GM18520 (cell line): ENCODE results near the gene HSPG2.
"Not testable (repeated sequence)": the region's sequence is repeated elsewhere in the genome, so short reads cannot be mapped to it uniquely, and the experiment has no call there.

Experiments
- ATAC-seq: cut with Tn5 transposase; IDR thresholded peaks from one replicate; pipeline ENCODE4 v1.9.1; 2021; ENCODE audit not compliant: unreplicated experiment

HSPG2 gene

DNA sequence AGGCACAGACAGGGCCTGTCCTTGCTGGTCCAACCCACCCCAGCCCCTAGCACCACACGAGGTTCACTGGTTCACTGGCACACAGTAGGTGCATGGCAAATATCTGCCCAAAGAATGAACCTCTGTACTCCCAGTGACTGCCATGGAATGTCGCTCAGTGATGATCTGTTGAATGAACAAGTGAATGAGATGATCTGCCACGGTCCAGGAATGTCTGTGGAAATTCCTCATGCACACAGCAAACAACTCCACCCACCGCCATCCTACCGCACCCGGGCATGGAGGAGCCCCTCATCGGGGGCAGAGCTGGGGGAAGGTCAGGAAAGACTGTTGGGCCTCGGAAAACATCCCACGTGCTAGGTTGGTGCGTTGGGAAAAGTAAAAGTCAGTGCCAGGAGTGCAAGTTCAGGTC lies 1.7 kb downstream of the HSPG2 start:
- ATAC-seq = no peak

DNA sequence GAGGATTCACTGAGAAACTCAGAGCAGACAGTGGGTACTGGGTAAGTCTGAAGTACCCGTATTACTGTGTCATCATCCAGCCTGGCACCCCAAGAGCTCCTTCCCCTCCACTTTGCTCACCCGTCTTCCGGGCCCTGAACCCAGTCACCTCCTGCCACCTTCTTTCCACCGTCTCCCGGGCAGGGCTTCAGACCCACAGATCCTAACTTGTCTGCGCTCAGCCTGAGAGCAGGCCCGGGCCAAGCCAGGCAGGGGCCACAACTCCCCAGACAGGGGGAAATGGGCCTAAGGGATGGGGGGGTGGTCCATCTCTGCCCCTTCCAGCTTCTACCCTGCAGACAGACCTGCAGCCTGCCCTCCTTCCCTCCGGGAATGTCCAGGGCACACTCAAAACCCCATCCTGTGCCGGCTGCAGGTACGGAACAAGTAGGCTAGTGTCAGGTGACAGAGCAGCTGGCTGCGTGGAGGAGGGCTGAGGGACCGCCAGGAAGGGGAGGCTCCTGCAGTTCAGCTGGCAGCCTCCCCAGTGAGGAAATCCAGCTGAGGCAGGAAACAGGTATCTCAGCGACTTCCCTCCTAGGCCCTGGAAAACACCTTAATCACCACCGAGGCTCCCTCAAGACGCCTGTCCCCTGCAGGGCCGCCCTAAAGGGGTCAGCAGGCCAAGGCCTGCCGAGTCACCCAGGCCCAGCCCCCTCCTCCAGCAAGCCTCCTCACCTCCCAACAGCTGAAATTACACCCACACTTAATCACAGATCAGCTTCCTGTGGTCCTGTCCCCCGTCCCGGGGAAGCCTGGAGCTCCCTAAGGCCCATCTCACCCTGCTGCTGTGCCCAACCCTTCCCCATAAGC lies 3.5 kb downstream of the HSPG2 start:
- no peak for ATAC-seq

DNA sequence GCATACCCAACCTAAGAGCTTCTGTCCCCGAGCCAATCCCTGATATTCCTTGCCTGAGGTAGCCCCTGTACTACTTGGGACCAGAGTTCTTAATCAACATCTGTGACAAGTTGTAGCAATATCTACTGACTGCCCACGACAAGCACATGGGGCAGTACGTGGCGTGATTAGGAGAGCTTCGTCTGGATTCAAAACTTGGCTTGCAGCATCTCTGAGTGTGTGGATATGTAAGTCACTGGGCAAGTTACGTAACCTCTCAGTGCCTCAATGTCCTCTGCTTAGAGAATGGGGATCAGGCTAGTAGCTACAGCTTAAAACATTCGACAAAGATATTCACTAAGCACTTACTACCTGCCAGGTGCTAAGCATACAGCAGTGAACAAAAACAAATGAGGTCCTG lies 5.0 kb downstream of the HSPG2 start:
- no peak for ATAC-seq

DNA sequence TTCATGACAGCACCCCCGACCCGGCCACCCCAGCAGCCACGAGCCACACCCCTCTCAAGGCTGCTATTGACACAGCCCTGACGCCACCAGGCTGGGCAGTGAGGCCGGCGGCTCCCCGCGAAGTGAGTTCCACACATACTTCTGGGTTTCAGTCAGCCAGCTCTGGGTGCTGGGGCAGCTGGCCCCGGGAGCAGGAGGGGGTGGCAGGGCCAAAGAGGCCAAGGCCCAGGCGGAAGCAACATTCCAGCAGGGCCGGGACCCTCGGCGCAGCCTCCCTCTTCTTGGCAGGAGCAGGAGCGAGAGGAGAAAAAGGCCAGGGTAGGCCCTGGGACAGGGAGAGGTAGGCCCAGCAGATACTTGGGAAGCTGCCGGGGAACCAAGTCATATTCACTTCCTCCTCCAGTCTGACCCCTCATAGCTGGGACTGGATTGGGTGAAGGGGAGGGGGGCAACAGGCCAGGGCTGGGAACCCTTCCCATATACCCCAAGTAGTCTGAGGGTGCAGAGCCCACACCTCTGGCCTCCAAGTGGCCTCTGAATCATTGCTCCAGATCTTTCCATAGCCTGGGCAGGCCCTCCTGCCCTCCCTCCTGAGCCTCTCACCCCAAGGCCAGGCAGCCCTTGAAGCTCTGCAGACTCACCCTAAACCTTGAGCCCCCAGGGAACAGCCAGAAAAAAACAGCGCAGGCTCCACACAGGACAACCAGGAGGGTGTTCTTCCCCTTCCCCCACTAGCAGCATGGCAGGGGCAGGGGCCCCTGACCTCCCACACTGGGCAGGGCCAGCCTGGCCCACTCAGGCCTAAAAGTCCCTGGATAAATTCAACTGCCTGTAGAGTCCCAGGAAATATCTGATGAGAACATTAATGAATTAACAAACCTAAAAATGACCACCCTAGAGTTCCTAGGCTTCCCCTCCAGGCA lies 5.7 kb downstream of the HSPG2 start:
- ATAC-seq = no peak

DNA sequence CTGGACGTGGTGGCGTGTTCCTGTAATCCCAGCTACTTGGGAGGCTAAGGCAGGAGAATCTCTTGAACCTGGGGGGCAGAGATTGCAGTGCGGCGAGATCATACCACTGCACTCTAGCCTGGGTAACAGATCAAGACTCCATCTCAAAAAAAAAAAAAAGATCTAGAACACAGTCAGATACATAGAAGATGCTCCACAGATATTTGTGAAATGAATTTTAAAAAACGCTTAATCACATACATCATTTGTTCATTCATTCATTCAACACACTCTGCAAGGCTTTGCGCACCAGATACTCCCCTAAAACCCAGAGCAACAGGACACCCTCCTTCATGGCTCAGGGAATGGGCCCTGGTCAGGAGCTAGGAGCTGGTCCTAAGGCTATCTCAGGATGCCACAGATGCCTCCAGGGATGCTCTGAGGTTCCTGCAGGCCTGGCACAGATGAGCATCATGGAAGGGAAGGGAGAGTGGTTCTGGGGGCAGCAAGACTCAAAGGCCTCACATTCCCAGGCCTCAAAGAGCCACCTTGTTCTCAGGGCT lies 6.4 kb downstream of the HSPG2 start:
- ATAC-seq = no peak

DNA sequence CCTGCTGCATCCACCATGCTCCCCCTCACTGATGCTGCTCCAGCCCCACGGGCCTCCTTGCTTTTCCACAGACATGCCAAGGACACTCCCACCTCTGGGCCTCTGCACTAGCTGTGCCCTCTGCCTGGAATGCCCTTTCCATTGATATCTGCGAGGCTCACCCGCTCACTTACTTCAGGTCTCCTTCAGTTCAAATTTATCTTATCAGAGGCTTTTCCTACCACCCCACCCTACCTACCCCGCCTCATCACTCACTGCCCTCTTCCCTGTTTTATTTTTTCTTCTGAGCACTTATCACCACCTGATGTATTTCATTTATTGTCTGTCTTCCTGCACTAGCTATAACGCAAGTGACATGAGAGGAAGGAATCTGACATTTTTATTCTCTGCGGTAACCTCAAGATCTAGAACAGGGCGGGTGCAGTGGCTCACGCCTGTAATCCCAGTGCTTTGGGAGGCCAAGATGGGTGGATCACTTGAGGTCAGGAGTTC lies 7.0 kb downstream of the HSPG2 start:
- no peak for ATAC-seq

DNA sequence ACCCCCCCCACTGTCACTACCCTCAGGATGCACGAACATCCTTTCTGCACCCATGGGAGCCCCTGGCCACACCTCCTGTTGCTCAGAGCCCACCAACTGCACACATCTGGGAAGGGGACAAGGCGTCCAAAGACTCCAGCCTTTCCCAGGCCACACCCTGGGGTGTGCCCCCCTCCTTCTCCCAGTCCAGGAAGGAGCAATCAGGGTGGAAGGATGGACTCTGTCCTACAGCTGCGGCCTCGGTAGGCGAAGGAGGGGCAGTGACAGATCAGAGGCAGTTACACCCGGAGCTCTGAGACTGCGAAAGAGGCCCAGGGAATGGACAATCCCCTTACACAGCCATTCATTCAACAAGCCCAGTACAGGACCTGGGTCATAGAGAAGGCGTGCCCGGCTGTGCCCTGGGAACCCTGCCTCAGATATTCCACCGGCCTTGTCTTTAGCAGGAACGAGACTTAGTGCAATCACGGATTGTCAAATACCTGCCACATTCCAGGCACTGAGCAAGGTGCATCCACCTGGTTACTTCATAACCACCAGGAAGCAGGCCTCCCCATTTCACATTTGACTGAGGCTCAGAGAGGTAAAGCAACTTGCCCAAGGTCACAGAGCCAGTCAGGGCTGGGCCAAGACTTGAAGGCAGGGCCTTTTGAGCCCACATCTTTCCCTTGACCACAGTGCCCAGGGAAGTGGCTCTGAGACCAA lies 9.4 kb downstream of the HSPG2 start:
- ATAC-seq = no peak

DNA sequence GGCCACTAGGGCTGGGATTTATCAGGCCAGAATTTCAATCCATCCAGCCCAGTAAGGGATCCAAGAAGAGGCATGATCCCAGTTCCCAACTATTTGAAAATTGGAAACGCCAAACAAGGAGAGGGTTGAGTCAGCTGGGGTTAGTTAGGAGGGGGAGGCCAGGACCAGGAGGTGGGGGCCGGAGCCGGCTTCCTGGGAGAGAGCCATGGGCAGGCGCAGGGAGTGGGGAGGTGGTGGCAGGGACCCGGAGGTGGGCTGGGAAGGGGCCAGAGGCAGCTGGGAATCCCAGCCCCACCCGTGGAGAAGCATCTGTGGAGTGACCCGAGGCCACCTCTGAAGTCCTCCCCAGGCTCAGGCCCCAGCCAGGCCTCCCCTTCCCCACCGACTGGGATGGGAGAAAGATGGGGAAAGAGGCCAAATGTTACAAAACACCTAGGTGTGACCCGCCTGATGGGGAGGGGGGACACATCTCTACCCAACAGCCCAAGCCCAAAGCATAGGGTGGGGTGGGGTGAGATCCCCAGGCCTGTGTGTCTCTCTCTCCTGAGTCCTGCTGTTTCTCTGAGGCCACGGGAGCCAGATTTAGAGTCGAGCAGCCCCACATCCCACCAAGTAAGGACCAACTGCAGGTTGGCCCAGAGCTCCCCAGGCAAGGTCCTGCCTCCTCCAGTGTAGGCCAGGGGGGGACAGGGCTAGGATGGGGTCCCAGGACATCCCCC lies 10.1 kb downstream of the HSPG2 start:
- ATAC-seq = no peak

DNA sequence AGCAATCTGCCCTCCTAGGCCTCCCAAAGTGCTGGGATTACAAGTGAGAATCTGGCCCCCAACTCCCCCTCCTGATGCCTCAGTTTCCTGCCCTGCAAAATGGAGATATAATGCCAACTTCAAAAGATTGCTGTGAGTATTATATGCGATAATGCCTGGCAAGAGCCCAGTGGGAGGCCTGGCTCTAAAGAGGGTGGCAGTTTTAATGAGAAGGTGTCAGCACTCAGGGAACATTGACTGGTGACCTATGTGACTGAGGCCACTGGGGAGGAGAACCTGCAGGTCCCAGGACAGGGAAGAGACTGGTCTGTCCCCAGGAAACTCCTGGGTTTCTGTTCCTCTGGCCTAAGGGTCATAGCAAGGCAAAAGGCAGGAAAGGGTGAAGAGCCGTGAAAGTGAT lies 11.0 kb downstream of the HSPG2 start:
- ATAC-seq = no peak

DNA sequence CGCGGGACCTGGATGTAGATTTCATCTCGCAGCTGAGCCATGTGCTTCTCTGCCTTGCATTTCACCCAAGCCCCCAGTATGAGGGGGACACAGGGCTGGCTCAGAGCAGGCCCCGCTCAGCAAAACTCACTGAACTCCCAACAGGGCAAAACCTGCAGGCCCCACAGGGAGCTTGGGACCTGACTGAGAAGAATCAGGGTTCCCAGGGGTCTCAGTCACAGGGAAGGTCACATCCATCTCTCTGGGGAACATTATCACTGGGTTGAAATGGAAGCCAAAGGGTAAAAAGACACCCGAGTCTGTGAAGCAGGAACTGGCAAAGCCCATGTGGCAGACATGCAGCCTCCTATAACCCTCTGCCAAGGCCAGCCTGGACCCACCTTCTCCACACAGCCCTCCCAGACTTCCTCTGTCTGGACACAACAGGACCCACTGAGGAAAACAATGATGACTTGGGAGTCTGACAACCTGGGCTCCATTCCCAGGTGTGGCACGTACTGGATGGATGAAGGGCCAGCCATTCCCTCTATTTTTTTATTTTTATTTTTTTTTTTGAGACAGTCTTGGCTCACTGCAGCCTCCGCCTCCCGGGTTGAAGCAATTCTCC lies 11.7 kb downstream of the HSPG2 start:
- no peak for ATAC-seq

DNA sequence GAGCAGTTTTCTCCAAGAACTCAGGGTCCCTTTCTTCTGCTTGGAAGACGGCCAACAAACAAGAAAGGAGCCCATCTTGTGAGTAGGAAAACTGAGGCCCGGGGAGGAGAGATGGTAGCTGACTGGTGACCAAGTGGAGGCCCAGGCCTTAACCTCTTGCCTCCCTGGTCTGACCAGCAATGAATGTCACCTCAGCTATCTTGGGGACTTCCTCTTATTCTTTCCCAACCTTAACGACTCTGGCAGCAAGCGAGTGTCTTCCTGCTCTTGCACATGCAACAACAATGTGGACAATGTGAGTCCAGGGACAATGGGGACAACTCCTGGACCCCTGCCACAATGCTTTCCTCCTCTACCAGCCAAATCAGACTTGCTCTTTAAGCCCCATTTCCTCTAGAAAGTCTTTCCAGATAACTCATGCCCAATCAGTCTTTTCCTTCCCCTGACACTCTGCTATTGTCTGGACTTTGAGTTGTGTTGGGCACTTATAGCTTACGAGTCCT lies 12.6 kb downstream of the HSPG2 start:
- no peak for ATAC-seq

DNA sequence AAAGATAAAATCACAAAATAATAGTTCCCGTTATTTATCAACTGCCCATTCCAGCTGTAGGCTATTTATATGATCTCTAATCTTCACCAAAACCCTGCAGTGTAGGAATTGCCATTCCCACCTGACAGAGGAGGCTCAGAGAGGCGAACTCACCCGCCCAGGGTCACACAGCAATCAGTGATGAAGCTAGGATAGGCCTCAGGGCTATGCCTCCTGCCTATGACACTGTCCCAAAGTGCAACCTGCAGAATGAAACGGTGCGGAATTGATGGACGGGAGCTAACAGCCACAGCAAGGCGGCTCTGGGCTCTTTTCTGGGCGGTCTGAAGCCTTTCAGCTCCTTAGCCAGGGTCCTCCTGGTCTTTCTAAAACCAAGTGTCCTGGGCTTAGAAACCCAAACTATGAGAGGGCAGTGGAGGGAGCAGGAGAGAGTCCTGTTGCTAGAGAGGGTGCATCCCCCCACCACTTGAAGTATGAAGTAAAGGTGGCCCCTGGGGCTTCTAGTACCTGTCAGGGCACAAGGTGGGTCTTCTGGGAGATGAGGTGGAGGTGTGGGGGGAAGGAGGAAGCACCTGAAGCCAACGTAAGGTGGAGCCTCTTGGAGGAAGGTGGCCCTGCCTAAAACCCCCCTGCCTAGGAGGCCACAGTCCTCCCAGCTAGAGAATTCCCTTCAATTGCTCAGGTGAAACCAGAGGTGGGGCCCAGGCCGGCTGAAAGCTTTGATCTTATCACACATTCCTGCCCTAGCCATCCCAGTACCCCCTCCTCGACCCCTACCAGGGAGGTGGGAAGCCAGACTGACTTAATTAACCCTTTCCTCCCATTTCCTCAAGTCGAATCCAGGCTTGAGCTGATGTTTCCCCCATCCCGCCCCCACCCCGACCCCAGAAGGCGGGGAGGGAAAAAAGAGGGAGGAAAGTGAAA lies 14.8 kb downstream of the HSPG2 start:
- no peak for ATAC-seq

DNA sequence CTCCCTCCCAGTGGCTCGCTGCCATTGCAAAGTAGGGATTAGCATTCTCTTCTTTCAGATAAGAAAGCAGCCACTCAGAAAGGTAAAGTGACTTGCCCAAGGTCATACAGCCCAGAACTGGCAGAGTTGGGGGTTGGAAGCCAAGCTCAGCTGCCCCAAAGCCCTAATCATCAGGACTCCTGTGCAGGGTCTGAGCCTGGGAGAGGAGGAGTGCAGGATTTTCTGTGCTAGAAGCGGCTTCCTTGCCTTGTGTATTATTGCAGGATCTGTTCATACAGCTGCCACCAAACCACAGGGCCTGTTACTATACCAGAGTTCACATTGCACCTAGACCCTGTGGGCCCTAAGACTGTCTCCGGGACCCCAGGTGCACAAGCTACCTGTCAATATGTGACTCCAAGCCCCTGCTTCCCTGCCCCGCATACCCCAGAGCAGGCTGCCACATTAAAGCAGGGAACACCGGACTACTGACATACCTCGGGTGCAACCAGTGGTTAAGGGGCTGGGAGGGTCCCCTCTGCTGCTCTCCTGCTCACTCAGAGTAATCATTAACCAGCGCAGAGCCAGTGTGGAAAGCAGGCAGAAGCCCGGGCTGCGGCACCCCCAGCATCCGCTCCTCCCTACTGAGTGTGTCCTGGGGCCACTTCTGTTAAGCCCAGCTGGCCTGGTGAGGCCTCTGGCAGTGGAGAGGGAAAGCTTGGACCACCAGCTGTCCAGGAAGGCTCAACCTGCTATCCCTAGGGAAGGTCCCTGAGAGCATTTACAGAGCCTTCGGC lies 15.8 kb downstream of the HSPG2 start:
- no peak for ATAC-seq

DNA sequence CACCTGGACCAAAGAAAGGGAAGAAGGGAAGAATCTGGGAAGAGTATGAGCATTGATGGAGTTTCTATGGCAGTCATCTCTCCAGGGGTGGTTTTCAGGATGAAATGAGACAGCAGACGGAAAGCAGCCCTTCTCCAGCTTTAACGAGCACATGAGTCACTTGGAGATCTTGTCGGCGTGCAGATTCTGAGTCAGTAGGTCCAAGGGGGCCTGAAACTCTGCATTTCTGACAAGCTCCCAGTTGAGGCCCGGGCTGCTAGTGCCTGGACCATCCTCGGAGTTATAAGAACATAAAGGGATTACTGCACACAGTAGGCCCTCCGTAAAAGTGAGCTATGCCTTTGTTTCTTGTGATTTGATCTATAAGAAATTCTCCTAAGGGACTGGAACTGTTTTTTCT lies 17.6 kb downstream of the HSPG2 start:
- ATAC-seq = no peak

DNA sequence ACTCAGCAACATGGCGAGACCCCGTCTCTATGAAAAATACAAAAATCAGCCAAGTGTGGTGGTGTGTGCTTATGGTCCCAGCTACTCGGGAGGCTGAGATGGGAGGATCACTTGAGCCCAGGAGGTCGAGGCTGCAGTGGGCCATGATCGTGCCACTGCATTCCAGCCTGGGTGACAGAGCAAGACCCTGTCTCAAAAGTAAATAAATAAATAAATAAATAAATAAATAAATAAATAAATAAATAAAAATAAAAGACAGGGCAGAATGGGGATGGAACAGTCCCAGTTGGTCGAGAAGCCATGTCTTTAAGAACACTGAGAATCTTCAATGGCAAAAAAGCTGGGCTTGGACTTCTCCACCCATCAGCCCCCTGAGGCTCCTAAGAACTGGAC lies 19.9 kb downstream of the HSPG2 start:
- ATAC-seq = not testable (repeated sequence)

DNA sequence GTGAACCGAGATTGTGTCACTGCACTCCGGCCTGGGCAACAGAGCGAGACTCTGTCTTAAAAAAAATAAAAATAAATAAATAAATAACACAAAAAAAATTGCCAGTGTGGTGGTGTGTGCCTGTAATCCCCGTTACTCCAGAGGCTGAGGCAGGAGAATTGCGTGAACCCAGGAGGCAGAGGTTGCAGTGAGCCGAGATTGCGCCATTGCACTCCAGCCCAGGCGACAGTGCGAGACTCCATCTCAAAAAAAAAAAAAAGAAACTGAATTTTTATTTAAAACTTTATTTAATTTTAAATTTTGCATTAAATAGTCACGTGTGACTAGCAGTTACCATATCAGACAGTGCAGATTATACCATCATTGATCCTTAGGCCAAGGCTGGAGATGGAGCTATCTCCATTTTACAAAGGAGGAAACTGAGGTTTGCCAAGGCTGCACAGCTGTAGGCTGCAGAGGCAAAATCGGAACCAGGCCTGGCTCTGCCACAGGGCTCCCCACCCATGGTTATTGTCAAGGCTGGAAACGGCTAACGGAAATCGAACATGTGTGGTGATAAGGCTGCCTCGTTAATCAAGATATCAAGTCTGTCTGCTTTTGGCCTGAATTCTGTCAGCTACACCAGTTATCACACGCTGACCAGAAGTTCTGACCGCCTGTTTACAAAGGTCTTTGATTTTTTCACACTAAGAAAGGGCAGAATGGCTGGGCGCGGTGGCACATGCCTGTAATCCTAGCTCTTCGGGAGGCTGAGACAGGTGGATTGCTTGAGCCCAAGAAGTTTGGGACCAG lies 20.5 kb downstream of the HSPG2 start:
- no peak for ATAC-seq
